HepG2 (cell line): Measurements from ENCODE around the gene COQ9. TPM values are rescaled to one million over a fixed set of nuclear protein-coding genes. Genes with fewer than 3 reads are reported as not detected.

Experiments used
- CBFB ChIP-seq: sonication (generic); formaldehyde crosslinking; IDR thresholded peaks from 2 replicates; pipeline ENCODE4 v1.4.0; 2020; ENCODE audit warnings: missing genetic modification reagents
- CHD2 ChIP-seq: IDR thresholded peaks from 2 replicates; pipeline ENCODE4 v1.6.1; 2011; ENCODE audit warnings: low read depth, low read length, improper control_type of control experiment
- ELF3 ChIP-seq: IDR thresholded peaks from 2 replicates; pipeline ENCODE4 v1.6.1; 2016; ENCODE audit warnings: missing genetic modification reagents, missing compliant biosample characterization
- HDAC6 ChIP-seq: fragments of 200-600 bp; sonication (generic); IDR thresholded peaks from 2 replicates; pipeline ENCODE4 v1.7.0; 2017; ENCODE audit warnings: mild to moderate bottlenecking, antibody characterized with exemption, low read length, low read depth
- ISX ChIP-seq: sonication (generic); formaldehyde crosslinking; conservative IDR thresholded peaks from 2 replicates; pipeline ENCODE4 v1.5.0; 2020; ENCODE audit warnings: missing genetic modification reagents
- NCOA2 ChIP-seq: sonication (generic); formaldehyde crosslinking; IDR thresholded peaks from 2 replicates; pipeline ENCODE4 v1.8.0; 2022; ENCODE audit warnings: inconsistent platforms
- SCMH1 ChIP-seq: sonication (generic); formaldehyde crosslinking; IDR thresholded peaks from 2 replicates; pipeline ENCODE4 v1.9.0; 2021; ENCODE audit warnings: missing genetic modification reagents, mild to moderate bottlenecking, borderline replicate concordance
- SIN3A ChIP-seq: IDR thresholded peaks from 2 replicates; pipeline ENCODE4 v1.6.1; 2011; ENCODE audit warnings: low read depth, mild to moderate bottlenecking, control low read depth, low read length, borderline replicate concordance
- SIX4 ChIP-seq: sonication (generic); formaldehyde crosslinking; IDR thresholded peaks from 2 replicates; pipeline ENCODE4 v1.4.0; 2020; ENCODE audit warnings: missing genetic modification reagents
- SMARCC2 ChIP-seq: fragments of 450-650 bp; IDR thresholded peaks from 2 replicates; pipeline ENCODE4 v1.6.1; 2017; ENCODE audit warnings: antibody characterized with exemption, mild to moderate bottlenecking
- ZBTB42 ChIP-seq: sonication (generic); formaldehyde crosslinking; IDR thresholded peaks from 2 replicates; pipeline ENCODE4 v1.5.0; 2020; ENCODE audit warnings: mild to moderate bottlenecking, missing genetic modification reagents
- ZFX ChIP-seq: sonication (generic); formaldehyde crosslinking; IDR thresholded peaks from 2 replicates; pipeline ENCODE4 v1.4.0; 2020; ENCODE audit warnings: mild to moderate bottlenecking, low read depth, missing genetic modification reagents, moderate library complexity
- ZNF12 ChIP-seq: sonication (generic); formaldehyde crosslinking; IDR thresholded peaks from 2 replicates; pipeline ENCODE4 v1.5.0; 2020; ENCODE audit warnings: missing genetic modification reagents
- ZNF205 ChIP-seq: IDR thresholded peaks from 2 replicates; pipeline ENCODE4 v1.6.1; 2018; ENCODE audit warnings: missing biosample characterization, missing genetic modification reagents
- ZNF263 ChIP-seq: sonication (generic); formaldehyde crosslinking; IDR thresholded peaks from 2 replicates; pipeline ENCODE4 v1.4.0; 2020; ENCODE audit warnings: missing genetic modification reagents
- ZNF281 ChIP-seq: sonication (generic); formaldehyde crosslinking; IDR thresholded peaks from 2 replicates; pipeline ENCODE4 v1.4.0; 2020; ENCODE audit warnings: missing genetic modification reagents, borderline replicate concordance
- ZNF34 ChIP-seq: sonication (generic); formaldehyde crosslinking; IDR thresholded peaks from 2 replicates; pipeline ENCODE4 v1.4.0; 2020; ENCODE audit warnings: mild to moderate bottlenecking, missing genetic modification reagents, borderline replicate concordance
- ZNF414 ChIP-seq: sonication (generic); formaldehyde crosslinking; IDR thresholded peaks from 2 replicates; pipeline ENCODE4 v1.5.0; 2020; ENCODE audit warnings: missing genetic modification reagents
- ZNF496 ChIP-seq: sonication (generic); formaldehyde crosslinking; IDR thresholded peaks from 2 replicates; pipeline ENCODE4 v1.8.1; 2023; ENCODE audit warnings: mild to moderate bottlenecking, moderate library complexity, missing genetic modification reagents; ENCODE audit not compliant: insufficient replicate concordance
- ZNF549 ChIP-seq: sonication (generic); formaldehyde crosslinking; IDR thresholded peaks from 2 replicates; pipeline ENCODE4 v1.5.0; 2020; ENCODE audit warnings: missing genetic modification reagents
- ZNF800 ChIP-seq: sonication (generic); formaldehyde crosslinking; IDR thresholded peaks from 2 replicates; pipeline ENCODE4 v1.4.0; 2020; ENCODE audit warnings: missing genetic modification reagents
- ZNF841 ChIP-seq: sonication (generic); formaldehyde crosslinking; IDR thresholded peaks from 2 replicates; pipeline ENCODE4 v1.8.1; 2023; ENCODE audit warnings: missing genetic modification reagents, borderline replicate concordance
- polyA plus RNA-seq, 8 experiments: library from polyadenylated mRNA; depleted of rRNA in 3 of 8; stranded (reverse) in 7 of 8; unstranded in 1 of 8; fragments of >200 nt; fragmentation: Illumina TruSeq in 4 of 8; extraction: Trizol in 4 of 8; gene quantifications; 2 replicates each; pipeline versions ENCODE4 v1.2.1 to v1.2.3, GENCODE V29; 2011 to 2016; ENCODE audit warnings: low read depth in 4 of 8, missing spikeins in 1 of 8, mixed read lengths in 1 of 8; ENCODE audit not compliant: insufficient read depth in 1 of 8
- total RNA-seq, 5 experiments: library from RNA; depleted of rRNA; stranded (reverse); fragments of >200 nt; fragmentation: Illumina TruSeq; extraction: Trizol; gene quantifications; 2 replicates each; pipeline ENCODE4 v1.2.3, GENCODE V29; 2016; ENCODE audit warnings: low read depth in 1 of 5

The COQ9 gene
- total and polyA plus RNA-seq, 2 of the 13 experiments (the other 11 are each of a cell fraction or from before 2014, with no cell fraction given), result 57.5 to 108 TPM

- TF ChIP-seq ZNF263 (CRISPR knock-in tag) (peak; percentile 63), ZNF414 (CRISPR knock-in tag) (peak; percentile 92; the same call in 1 of the 2 replicates), ZNF12 (CRISPR knock-in tag) (peak; percentile 53; the same call in 1 of the 2 replicates), ZNF34 (CRISPR knock-in tag) (no peak), ZNF281 (CRISPR knock-in tag) (peak; percentile 70; the same call in 1 of the 2 replicates), SIN3A (peak; percentile 90; the same call in 1 of the 2 replicates), SIX4 (CRISPR knock-in tag) (peak; percentile 68; the same call in 1 of the 2 replicates), CHD2 (no peak; the same call in 1 of the 2 replicates), CBFB (CRISPR knock-in tag) (peak; percentile 97), ZNF841 (CRISPR knock-in tag) (0 out of 2 replicates have a peak, but pooled peaks have one; percentile 1), ZFX (peak; percentile 96), NCOA2 (CRISPR knock-in tag) (peak; percentile 74), SMARCC2 (no peak), HDAC6 (no peak), ELF3 (peak; percentile 96), ZNF800 (CRISPR knock-in tag) (0 out of 2 replicates have a peak, but pooled peaks have one; percentile 73), ZNF549 (no peak), ZBTB42 (CRISPR knock-in tag) (no peak), ZNF205 (CRISPR knock-in tag) (peak; percentile 95), ISX (CRISPR knock-in tag) (no peak), ZNF496 (no peak), SCMH1 (CRISPR knock-in tag) (no peak)
These were observed 15.1 kb downstream of the COQ9 start, which contains the start of gene POLR2C (continued) for GRCh38 chr16:57462209-57462977.
